Measurements from ENCODE around the gene PDP2. TPM values are rescaled to one million over a fixed set of nuclear protein-coding genes. Genes with fewer than 3 reads are reported as not detected.

The PDP2 gene, protein sequence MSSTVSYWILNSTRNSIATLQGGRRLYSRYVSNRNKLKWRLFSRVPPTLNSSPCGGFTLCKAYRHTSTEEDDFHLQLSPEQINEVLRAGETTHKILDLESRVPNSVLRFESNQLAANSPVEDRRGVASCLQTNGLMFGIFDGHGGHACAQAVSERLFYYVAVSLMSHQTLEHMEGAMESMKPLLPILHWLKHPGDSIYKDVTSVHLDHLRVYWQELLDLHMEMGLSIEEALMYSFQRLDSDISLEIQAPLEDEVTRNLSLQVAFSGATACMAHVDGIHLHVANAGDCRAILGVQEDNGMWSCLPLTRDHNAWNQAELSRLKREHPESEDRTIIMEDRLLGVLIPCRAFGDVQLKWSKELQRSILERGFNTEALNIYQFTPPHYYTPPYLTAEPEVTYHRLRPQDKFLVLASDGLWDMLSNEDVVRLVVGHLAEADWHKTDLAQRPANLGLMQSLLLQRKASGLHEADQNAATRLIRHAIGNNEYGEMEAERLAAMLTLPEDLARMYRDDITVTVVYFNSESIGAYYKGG
- total RNA-seq, result 1 to 10 TPM; 3.3 to 5.9 TPM
- 4.5 TPM for polyA plus RNA-seq (2013, experiment 1 of 2)
- polyA plus RNA-seq (2013, experiment 2 of 2), result 4.5 TPM
- 6.5 to 117 (median 30.8) reads per million in 172 experiments for total RNA-seq

DNA sequence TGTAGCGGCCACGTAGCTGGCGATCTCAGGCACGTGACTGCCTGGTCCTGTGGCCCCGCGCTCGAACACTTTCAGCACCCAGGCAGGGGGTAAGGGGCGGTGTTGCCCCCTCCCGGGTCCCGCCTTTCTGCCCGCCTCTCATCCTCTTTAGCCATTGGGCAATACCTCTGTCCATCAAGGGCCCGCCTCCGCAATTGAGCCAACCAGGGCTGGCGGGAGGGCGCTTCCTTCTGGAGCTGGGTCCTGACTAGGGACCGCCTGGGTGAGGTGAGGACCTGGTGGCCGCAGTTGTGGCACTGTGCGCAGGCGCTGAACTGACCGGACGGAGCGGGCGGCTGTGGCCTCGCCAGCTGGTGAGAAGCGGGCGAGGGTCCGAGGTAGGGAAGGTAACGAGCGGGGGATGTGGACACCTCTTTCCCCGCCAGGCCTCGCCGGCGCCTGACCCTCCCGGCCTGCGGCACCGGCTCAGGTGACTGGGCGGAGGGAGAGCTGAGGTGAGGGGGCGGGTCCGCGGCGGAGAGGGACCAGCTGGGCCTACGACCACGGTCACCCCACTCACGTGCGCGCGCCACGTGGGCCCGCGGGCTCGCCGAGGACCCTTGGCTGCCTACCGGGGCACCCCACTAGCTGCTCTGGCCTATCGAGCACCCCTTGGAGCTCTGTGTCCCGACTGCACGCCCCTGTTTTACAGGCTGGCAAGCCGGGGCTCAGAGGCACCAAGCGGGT, at the start of gene PDP2:
Gene PDP2 (plus strand): TSS at position 228 of the 726 bp plus-strand sequence. CDS start 3,770 bp downstream, outside the sequence.
- Mint-ChIP-seq H3K36me3 (ENCODE audit: low read depth) (peaks cover 18% of the 10 kb centered on the region), H3K27ac (peak within 1 kb of the TSS; percentile 75), H3K4me3 (peak within 1 kb of the TSS; percentile 100), H3K4me1 (ENCODE audit: low read depth) (peaks cover 33% of the 10 kb centered on the region), H3K27me3 (no peaks in the 10 kb centered on the region), H3K9me3 (no peaks in the 10 kb centered on the region)
- H3K27ac ChIP-seq (ENCODE audit: low read depth in 1 of 2, low read length in 2 of 2), result no peak within 1 kb of the TSS
- peaks cover 32% of the 10 kb centered on the region for H3K4me1 ChIP-seq (ENCODE audit: insufficient read depth, low read length)
- intact Hi-C loops (cut with DNase I, micrococcal nuclease), result loop anchor here in 1 of 2 experiments (5.0 kb wide), 1 partner anchor 52 kb away; the partner anchor contains the start of gene CIAO2B
- ATAC-seq (ENCODE audit: poor library complexity) (peak; percentile 98), DNase-seq (peak; percentile 74 to 95 (median 86))
- H3K36me3 ChIP-seq (ENCODE audit: insufficient read depth, low read length), result peaks cover 15% of the 10 kb centered on the region
- no peak for TF ChIP-seq CTCF (IDR thresholded peaks at IDR 0.05)
- ChIA-PET CTCF (interaction anchor here (0.7 to 3.2 kb wide), 3 partner anchors 13 to 49 kb away, joined by 4 to 20 read pairs (median 13); partner anchors contain the start of gene NAE1), POLR2A (interaction anchor here (0.9 to 2.5 kb wide), 10 partner anchors 13 to 346 kb away, joined by 3 to 27 read pairs (median 5); partner anchors contain the start of genes CIAO2B, CKLF, DYNC1LI2 and NAE1)
- no peaks in the 10 kb centered on the region for H3K27me3 ChIP-seq (ENCODE audit: control insufficient read depth in 1 of 2, insufficient read depth in 2 of 2, low read length in 2 of 2)
- H3K9me3 ChIP-seq (ENCODE audit: control insufficient read depth in 1 of 2, insufficient read depth in 1 of 2, low read length in 2 of 2), result no peaks in the 10 kb centered on the region
- H3K4me3 ChIP-seq (ENCODE audit: low read length), result peak within 1 kb of the TSS; percentile 93

DNA sequence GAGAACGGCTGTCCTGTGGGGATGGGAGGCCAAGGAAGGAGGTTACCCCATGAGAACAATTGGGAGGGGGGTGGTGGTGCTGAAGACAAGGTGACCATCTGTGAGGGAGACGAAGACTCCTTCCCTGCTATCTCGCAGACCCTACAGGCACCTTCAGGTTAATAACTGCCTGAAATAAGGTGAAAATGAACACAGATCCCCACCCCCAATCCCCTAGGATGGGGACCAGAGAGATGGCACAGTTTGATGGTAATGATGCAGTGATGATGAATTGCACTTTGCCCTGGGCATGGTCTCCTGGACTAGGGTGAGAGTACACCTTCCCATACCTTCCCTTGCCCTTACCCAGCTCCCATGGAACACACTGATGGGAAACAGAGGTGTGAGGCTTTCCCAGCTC, 48.1 kb upstream of the PDP2 start:
- ChIA-PET POLR2A (no interaction called here), CTCF (interaction anchor here (1.9 to 3.8 kb wide), 3 partner anchors 37 to 49 kb away, joined by 13 to 49 read pairs (median 39); partner anchors contain the start of gene PDP2)
- Mint-ChIP-seq H3K4me1 (ENCODE audit: low read depth) (peaks cover 26% of the 10 kb centered on the region), H3K27ac (peak overlapping the region; percentile 24), H3K27me3 (no peaks in the 10 kb centered on the region), H3K4me3 (peak overlapping the region; percentile 66), H3K36me3 (ENCODE audit: low read depth) (peaks cover 19% of the 10 kb centered on the region), H3K9me3 (no peaks in the 10 kb centered on the region)
- no peak for TF ChIP-seq CTCF (IDR thresholded peaks at IDR 0.05)
- Histone ChIP-seq H3K27ac (ENCODE audit: low read depth in 1 of 2, low read length in 2 of 2) (no peak overlapping the region), H3K4me1 (ENCODE audit: insufficient read depth, low read length) (peaks cover 32% of the 10 kb centered on the region), H3K4me3 (ENCODE audit: low read length) (no peak overlapping the region), H3K9me3 (ENCODE audit: control insufficient read depth in 1 of 2, insufficient read depth in 1 of 2, low read length in 2 of 2) (no peaks in the 10 kb centered on the region), H3K27me3 (ENCODE audit: control insufficient read depth in 1 of 2, insufficient read depth in 2 of 2, low read length in 2 of 2) (peaks cover 0 to 4% of the 10 kb centered on the region in 2 experiments), H3K36me3 (ENCODE audit: insufficient read depth, low read length) (no peaks in the 10 kb centered on the region)
- intact Hi-C loops (cut with DNase I, micrococcal nuclease), result no loop called here
- ATAC-seq (ENCODE audit: poor library complexity) (no peak), DNase-seq (no peak)

DNA sequence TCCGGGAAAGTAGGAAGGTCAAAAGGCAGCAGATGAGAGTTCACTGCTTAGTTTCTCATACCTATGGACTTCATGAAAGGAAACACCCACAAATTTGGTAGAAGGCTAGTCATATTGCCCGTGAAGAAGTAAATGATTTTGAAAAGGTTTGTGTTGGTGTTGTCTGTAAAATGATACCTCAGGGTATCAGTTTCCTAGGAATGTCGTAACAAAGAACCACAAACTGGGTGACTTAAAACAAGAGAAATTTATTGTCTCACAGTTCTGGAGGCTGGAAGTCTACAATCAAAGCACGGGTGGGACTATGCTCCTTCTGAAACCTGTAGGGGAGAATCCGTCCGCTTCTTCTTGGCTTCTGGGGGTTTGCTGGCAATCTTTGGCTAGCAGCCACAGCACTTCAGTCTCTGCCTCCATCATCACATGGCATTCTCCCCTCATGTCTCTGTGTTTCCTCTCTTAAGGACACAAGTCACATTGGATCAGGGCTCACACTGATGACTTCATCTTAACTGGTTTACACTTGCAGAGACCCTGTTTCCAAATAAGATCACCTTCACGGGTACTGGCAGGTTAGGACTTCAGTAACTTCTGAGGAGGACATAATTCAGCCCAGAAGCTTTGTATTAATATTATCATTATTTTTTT, 47.5 kb upstream of the PDP2 start:
- no peaks in the 10 kb centered on the region for H3K36me3 ChIP-seq (ENCODE audit: insufficient read depth, low read length)
- H3K9me3 Mint-ChIP-seq, result no peaks in the 10 kb centered on the region
- intact Hi-C loops (cut with DNase I, micrococcal nuclease), result no loop called here
- H3K27ac ChIP-seq (ENCODE audit: low read depth in 1 of 2, low read length in 2 of 2), result no peak overlapping the region
- no peak overlapping the region for H3K4me3 ChIP-seq (ENCODE audit: low read length)
- DNase-seq, result no peak
- ChIA-PET POLR2A (no interaction called here), CTCF (no interaction called here)
- peaks cover 14% of the 10 kb centered on the region for H3K36me3 Mint-ChIP-seq (ENCODE audit: low read depth)
- no peaks in the 10 kb centered on the region for H3K27me3 Mint-ChIP-seq
- peaks cover 22% of the 10 kb centered on the region for H3K4me1 Mint-ChIP-seq (ENCODE audit: low read depth)
- H3K27ac Mint-ChIP-seq, result peak overlapping the region; percentile 24
- no peak for TF ChIP-seq CTCF (IDR thresholded peaks at IDR 0.05)
- peaks cover 31% of the 10 kb centered on the region for H3K4me1 ChIP-seq (ENCODE audit: insufficient read depth, low read length)
- H3K4me3 Mint-ChIP-seq, result peak overlapping the region; percentile 66
- H3K9me3 ChIP-seq (ENCODE audit: control insufficient read depth in 1 of 2, insufficient read depth in 1 of 2, low read length in 2 of 2), result no peaks in the 10 kb centered on the region
- no peak for ATAC-seq (ENCODE audit: poor library complexity)
- peaks cover 0 to 4% of the 10 kb centered on the region in 2 experiments for H3K27me3 ChIP-seq (ENCODE audit: control insufficient read depth in 1 of 2, insufficient read depth in 2 of 2, low read length in 2 of 2)

Measured in CD4-positive, alpha-beta T cell (primary cell).